ENCODE results near the gene MRAP2. TPM values are rescaled to one million over a fixed set of nuclear protein-coding genes. Genes with fewer than 3 reads are reported as not detected.
A peak's percentile ranks its signal among the peaks of the same experiment; 100 is the strongest.
"Not testable (repeated sequence)": the region's sequence is repeated elsewhere in the genome, so short reads cannot be mapped to it uniquely, and the experiment has no call there.

Gene MRAP2
- total RNA-seq, 3 donors from 2014 or later, result 2.4 to 9.0 (median 6.3) TPM

DNA sequence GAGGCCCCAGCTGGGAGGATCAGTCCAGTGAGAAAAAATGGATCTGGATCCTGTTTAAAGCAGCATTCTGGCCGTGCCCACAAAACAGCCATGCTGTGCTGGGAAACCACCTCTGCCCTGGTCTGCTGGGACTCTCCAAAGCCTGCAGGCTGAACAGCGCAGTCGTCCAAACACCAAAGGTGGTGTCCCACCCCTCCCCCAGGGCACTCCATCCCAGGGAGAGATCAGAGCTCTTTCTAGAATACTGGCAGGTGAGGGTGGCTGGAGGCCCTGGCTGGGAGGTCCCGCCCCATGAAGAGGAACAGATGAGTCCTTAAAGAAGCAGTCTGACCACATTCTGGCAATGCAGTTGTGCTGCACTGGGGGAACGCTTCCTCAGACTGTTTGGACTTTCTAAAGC, 84.6 kb downstream of the MRAP2 start:
- no peak overlapping the region for H3K4me3 ChIP-seq
- DNase-seq, result no peak
- ATAC-seq, result no peak
- no peak for TF ChIP-seq CTCF (IDR thresholded peaks at IDR 0.05)
- H3K9me3 ChIP-seq, result no peaks in the 10 kb centered on the region
- no peaks in the 10 kb centered on the region for H3K4me1 ChIP-seq (ENCODE audit: low read depth)
- H3K36me3 ChIP-seq (ENCODE audit: low read depth), result no peaks in the 10 kb centered on the region
- intact Hi-C loops (cut with DNase I, micrococcal nuclease), result no loop called here

GRCh38 chr6:84119277-84119676, 85.7 kb downstream of the MRAP2 start:
- no peaks in the 10 kb centered on the region for H3K9me3 ChIP-seq
- no peaks in the 10 kb centered on the region for H3K36me3 ChIP-seq (ENCODE audit: low read depth)
- TF ChIP-seq CTCF (IDR thresholded peaks at IDR 0.05), result no peak
- no peaks in the 10 kb centered on the region for H3K4me1 ChIP-seq (ENCODE audit: low read depth)
- ATAC-seq, result no peak
- no peak for DNase-seq
- H3K4me3 ChIP-seq, result no peak overlapping the region
- intact Hi-C loops (cut with DNase I, micrococcal nuclease), result no loop called here

GRCh38 chr6:84123186-84123585, 89.6 kb downstream of the MRAP2 start:
- no peak for ATAC-seq
- H3K4me3 ChIP-seq, result no peak overlapping the region
- H3K9me3 ChIP-seq, result no peaks in the 10 kb centered on the region
- TF ChIP-seq CTCF (IDR thresholded peaks at IDR 0.05), result no peak
- no peak for DNase-seq
- intact Hi-C loops (cut with DNase I, micrococcal nuclease), result no loop called here
- H3K4me1 ChIP-seq (ENCODE audit: low read depth), result no peaks in the 10 kb centered on the region
- H3K36me3 ChIP-seq (ENCODE audit: low read depth), result no peaks in the 10 kb centered on the region

- H3K4me1 ChIP-seq (ENCODE audit: low read depth); H3K9me3 ChIP-seq; ATAC-seq; intact Hi-C loops (cut with DNase I, micrococcal nuclease); H3K4me3 ChIP-seq; H3K36me3 ChIP-seq (ENCODE audit: low read depth); DNase-seq: not testable (repeated sequence)
These were observed 96.0 kb downstream of the MRAP2 start for GRCh38 chr6:84129588-84129987.

DNA sequence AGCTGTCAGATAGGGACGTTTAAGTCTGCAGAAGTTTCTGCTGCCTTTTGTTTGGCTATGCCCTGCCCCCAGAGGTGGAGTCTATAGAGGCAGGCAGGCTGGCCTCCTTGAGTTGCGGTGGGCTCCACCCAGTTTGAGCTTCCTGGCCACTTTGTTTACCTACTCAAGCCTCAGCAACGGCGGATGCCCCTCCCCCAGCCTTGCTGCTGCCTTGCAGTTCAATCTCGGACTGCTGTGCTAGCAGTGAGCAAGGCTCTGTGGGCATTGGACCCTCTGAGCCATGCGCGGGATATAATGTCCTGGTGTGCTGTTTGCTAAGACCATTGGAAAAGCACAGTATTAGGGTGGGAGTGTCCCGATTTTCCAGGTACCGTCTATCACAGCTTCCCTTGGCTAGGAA, 99.8 kb downstream of the MRAP2 start:
- H3K4me3 ChIP-seq; H3K4me1 ChIP-seq (ENCODE audit: low read depth); H3K36me3 ChIP-seq (ENCODE audit: low read depth); H3K9me3 ChIP-seq; ATAC-seq; intact Hi-C loops (cut with DNase I, micrococcal nuclease): not testable (repeated sequence)
- DNase-seq, result peak in 1 of 3 donors; percentile 29

GRCh38 chr6:84135291-84135690, 101.7 kb downstream of the MRAP2 start:
- ATAC-seq (no peak), DNase-seq (no peak)
- Histone ChIP-seq H3K36me3 (ENCODE audit: low read depth) (no peaks in the 10 kb centered on the region), H3K9me3 (peaks cover 3% of the 10 kb centered on the region), H3K4me3 (no peak overlapping the region), H3K4me1 (ENCODE audit: low read depth) (no peaks in the 10 kb centered on the region)
- TF ChIP-seq CTCF (IDR thresholded peaks at IDR 0.05), result no peak
- intact Hi-C loops (cut with DNase I, micrococcal nuclease), result no loop called here

GRCh38 chr6:84136364-84137050, 102.9 kb downstream of the MRAP2 start:
- no peaks in the 10 kb centered on the region for H3K36me3 ChIP-seq (ENCODE audit: low read depth)
- ATAC-seq (no peak), DNase-seq (no peak)

More at GRCh38 chr6:84136364-84137050, 102.9 kb downstream of the MRAP2 start:
- Histone ChIP-seq H3K9me3 (peaks cover 3% of the 10 kb centered on the region), H3K4me1 (ENCODE audit: low read depth) (no peaks in the 10 kb centered on the region), H3K4me3 (no peak overlapping the region)
- no peak for TF ChIP-seq CTCF (IDR thresholded peaks at IDR 0.05)
- intact Hi-C loops (cut with DNase I, micrococcal nuclease), result no loop called here
